ENCODE measurements around the gene PDE4D. TPM values are rescaled to one million over a fixed set of nuclear protein-coding genes. Genes with fewer than 3 reads are reported as not detected.

PDE4D gene
- total RNA-seq, 1 donor = 12.7 TPM

GRCh38 chr5:59569158-59569557, 324.4 kb downstream of the PDE4D start:
- no peak for TF ChIP-seq CTCF (IDR thresholded peaks at IDR 0.05; ENCODE audit: insufficient read depth, low read length)
- H3K4me3 ChIP-seq (ENCODE audit: low read depth, low read length) = no peak overlapping the region
- no peak for DNase-seq (ENCODE audit: low read depth)

- H3K4me3 ChIP-seq (ENCODE audit: low read depth, low read length) = no peak overlapping the region
- TF ChIP-seq CTCF (IDR thresholded peaks at IDR 0.05; ENCODE audit: insufficient read depth, low read length) = no peak
- no peak for DNase-seq (ENCODE audit: low read depth)
Measured at GRCh38 chr5:59568161-59568560, 325.4 kb downstream of the PDE4D start.

- TF ChIP-seq CTCF (IDR thresholded peaks at IDR 0.05; ENCODE audit: insufficient read depth, low read length) = no peak
- no peak overlapping the region for H3K4me3 ChIP-seq (ENCODE audit: low read depth, low read length)
- no peak for DNase-seq (ENCODE audit: low read depth)
Measured at GRCh38 chr5:59565551-59565950, 328.0 kb downstream of the PDE4D start.

- no peak for TF ChIP-seq CTCF (IDR thresholded peaks at IDR 0.05; ENCODE audit: insufficient read depth, low read length)
- no peak for DNase-seq (ENCODE audit: low read depth)
- H3K4me3 ChIP-seq (ENCODE audit: low read depth, low read length) = no peak overlapping the region
Measured at GRCh38 chr5:59564895-59565294, 328.6 kb downstream of the PDE4D start.

- TF ChIP-seq CTCF (IDR thresholded peaks at IDR 0.05; ENCODE audit: insufficient read depth, low read length) = no peak
- DNase-seq (ENCODE audit: low read depth) = no peak
Measured at GRCh38 chr5:59562756-59563389, 330.7 kb downstream of the PDE4D start.

GRCh38 chr5:59560553-59560952, 333.0 kb downstream of the PDE4D start:
- DNase-seq (ENCODE audit: low read depth) = no peak
- TF ChIP-seq CTCF (IDR thresholded peaks at IDR 0.05; ENCODE audit: insufficient read depth, low read length) = no peak
- no peak overlapping the region for H3K4me3 ChIP-seq (ENCODE audit: low read depth, low read length)

More at GRCh38 chr5:59562756-59563389, 330.7 kb downstream of the PDE4D start:
- H3K4me3 ChIP-seq (ENCODE audit: low read depth, low read length) = no peak overlapping the region

- H3K4me3 ChIP-seq (ENCODE audit: low read depth, low read length) = no peak overlapping the region
- TF ChIP-seq CTCF (IDR thresholded peaks at IDR 0.05; ENCODE audit: insufficient read depth, low read length) = no peak
- no peak for DNase-seq (ENCODE audit: low read depth)
Measured at GRCh38 chr5:59559847-59560246, 333.7 kb downstream of the PDE4D start.

Measured in fibroblast of the aortic adventitia (primary cell).